Spleen (tissue), 11 donors: Measurements from ENCODE around the gene GALNT15. TPM values are rescaled to one million over a fixed set of nuclear protein-coding genes. Genes with fewer than 3 reads are reported as not detected.

Source experiments
- DNase-seq: peaks from one replicate; pipeline ENCODE4 v3.0.0-alpha.2; 2020
- H3K27ac ChIP-seq, 8 donors: fragments of 200-600 bp; sonication (generic) in 7 of 8; 1 replicate in 4 of 8; 2 replicates in 4 of 8; pipeline versions ENCODE4 v1.5.0 to v1.8.0; 2016 to 2021; ENCODE audit warnings: inconsistent platforms in 4 of 8, mild to moderate bottlenecking in 4 of 8, moderate library complexity in 1 of 8
- H3K27me3 ChIP-seq, 7 donors: fragments of 200-600 bp; sonication (generic) in 6 of 7; replicated peaks in 1 of 7; 1 replicate in 4 of 7; 2 replicates in 3 of 7; pipeline versions ENCODE4 v1.5.0 to v1.8.0; 2016 to 2021; ENCODE audit warnings: inconsistent platforms in 3 of 7, mild to moderate bottlenecking in 1 of 7
- H3K36me3 ChIP-seq, 6 donors: fragments of 200-600 bp; sonication (generic) in 5 of 6; 1 replicate in 4 of 6; 2 replicates in 2 of 6; pipeline versions ENCODE4 v1.5.0 to v1.8.0; 2016 to 2021; ENCODE audit warnings: inconsistent platforms in 2 of 6
- H3K4me1 ChIP-seq, 6 donors: fragments of 200-600 bp; sonication (generic) in 5 of 6; 1 replicate in 3 of 6; 2 replicates in 3 of 6; pipeline versions ENCODE4 v1.5.0 to v1.8.0; 2016 to 2021; ENCODE audit warnings: inconsistent platforms in 3 of 6
- H3K4me3 ChIP-seq, 8 donors: fragments of 200-600 bp; sonication (generic) in 7 of 8; 1 replicate in 4 of 8; 2 replicates in 4 of 8; pipeline versions ENCODE4 v1.5.0 to v1.8.0; 2016 to 2021; ENCODE audit warnings: inconsistent platforms in 4 of 8, mild to moderate bottlenecking in 4 of 8, moderate library complexity in 2 of 8
- H3K9me3 ChIP-seq, 8 donors: fragments of 200-600 bp; sonication (generic) in 7 of 8; 1 replicate in 4 of 8; 2 replicates in 4 of 8; pipeline versions ENCODE4 v1.5.0 to v1.8.0; 2016 to 2021; ENCODE audit warnings: inconsistent platforms in 4 of 8
- CTCF ChIP-seq, 11 experiments: fragments of 200-600 bp in 7 of 11; fragments of 450-650 bp in 4 of 11; sonication (generic) in 4 of 11; IDR thresholded peaks in 8 of 11; conservative IDR thresholded peaks in 3 of 11; 1 replicate in 7 of 11; 2 replicates in 4 of 11; pipeline versions ENCODE4 v1.4.0 to v1.8.0; 2016 to 2021; ENCODE audit warnings: antibody characterized with exemption in 11 of 11, inconsistent platforms in 4 of 11, mild to moderate bottlenecking in 1 of 11
- POLR2A ChIP-seq, 3 donors: fragments of 450-650 bp; IDR thresholded peaks; one replicate each; pipeline ENCODE4 v1.5.1; 2017; ENCODE audit warnings: antibody characterized with exemption in 3 of 3, mild to moderate bottlenecking in 1 of 3
- POLR2AphosphoS5 ChIP-seq, 3 donors: sonication (generic); formaldehyde crosslinking; IDR thresholded peaks; one replicate each; pipeline ENCODE4 v1.5.1; 2017; ENCODE audit warnings: antibody characterized with exemption in 3 of 3
- WGBS, 5 donors: extraction: QIAGEN DNeasy Blood & Tissue Kit in 3 of 5; methylation state at CpG; one replicate each; pipeline versions ENCODE4 v1.1.5 to v1.1.7; 2013 to 2018; 5-methylcytosine and 5-hydroxymethylcytosine counted together
- intact Hi-C: fragments of 100-400 bp; cut with DNase I; formaldehyde crosslinking; loops from one replicate; pipeline ENCODE4 v1.15.0; 2023; ENCODE audit warnings: low total_unique reads
- polyA plus RNA-seq, 3 donors: library from polyadenylated mRNA; stranded (reverse); fragments of 200-250 nt; gene quantifications; one replicate each; pipeline ENCODE4 v1.2.1, GENCODE V29; 2013
- total RNA-seq, 7 donors: library from RNA; depleted of rRNA in 3 of 7; stranded (reverse); fragments of >200 nt in 3 of 7; fragmentation: NEBNext Ultra II Directional in 4 of 7; extraction: Animal tissue kit (Norgen Biotek cat#: 25700) in 4 of 7; gene quantifications; one replicate each; pipeline versions ENCODE4 v1.1.0 to v1.2.1, GENCODE V29; 2016 to 2021
- donor health status: healthy with polysubstance abuse.
- donor health status: DM: no; HTN: no; CAD: no; lungs with moderate emphysema.
- donor health status: DM: no; HTN: no; CAD: no.
- donor health status: Bipolar disorder and iron deficiency.
- donor health status: healthy.
- donor health status: DM: no; HTN: no; CAD: no.
- donor health status: DM: yes; HTN: yes; CAD: no.

The GALNT15 gene
- total and polyA plus RNA-seq, 10 donors: 2.5 to 147 (median 42.1) TPM

- H3K4me3 ChIP-seq: no peak overlapping the region
- 84 to 91% (median 86%) methylated on average over 9 of the region's 9 CpGs for WGBS, 5 donors
- intact Hi-C loops: no loop called here
- H3K27me3 ChIP-seq: no peaks in the 10 kb centered on the region
- H3K4me1 ChIP-seq: no peaks in the 10 kb centered on the region
- H3K27ac ChIP-seq: no peak overlapping the region
- no peaks in the 10 kb centered on the region for H3K9me3 ChIP-seq
- no peak for DNase-seq
- peaks cover 0 to 24% (median 0%) of the 10 kb centered on the region in 6 donors for H3K36me3 ChIP-seq
- TF ChIP-seq POLR2AphosphoS5 (IDR thresholded peaks at IDR 0.05) (no peak), POLR2A (IDR thresholded peaks at IDR 0.05) (no peak), CTCF (IDR thresholded peaks at IDR 0.05 in 8 of 11, conservative IDR thresholded peaks at IDR 0.05 in 3 of 11) (no peak)
These were observed 36.9 kb downstream of the GALNT15 start for GRCh38 chr3:16211176-16211904.

GRCh38 chr3:16214366-16214765, 39.9 kb downstream of the GALNT15 start:
- Histone ChIP-seq H3K36me3 (peaks cover 0 to 21% (median 0%) of the 10 kb centered on the region in 6 donors), H3K9me3 (no peaks in the 10 kb centered on the region), H3K4me1 (no peaks in the 10 kb centered on the region), H3K27ac (no peak overlapping the region), H3K27me3 (no peaks in the 10 kb centered on the region), H3K4me3 (no peak overlapping the region)
- TF ChIP-seq POLR2A (IDR thresholded peaks at IDR 0.05): no peak
- no peak for TF ChIP-seq CTCF (IDR thresholded peaks at IDR 0.05 in 8 of 11, conservative IDR thresholded peaks at IDR 0.05 in 3 of 11)
- WGBS, 5 donors: 69 to 93% (median 86%) methylated on average over 4 of the region's 4 CpGs
- intact Hi-C loops: no loop called here
- no peak for DNase-seq

GRCh38 chr3:16216373-16216935, 42.0 kb downstream of the GALNT15 start:
- WGBS, 5 donors: 88 to 94% (median 91%) methylated on average over 17 of the region's 17 CpGs
- Histone ChIP-seq H3K27ac (no peak overlapping the region), H3K36me3 (peaks cover 0 to 26% (median 2%) of the 10 kb centered on the region in 6 donors), H3K4me1 (no peaks in the 10 kb centered on the region), H3K9me3 (no peaks in the 10 kb centered on the region), H3K4me3 (no peak overlapping the region), H3K27me3 (no peaks in the 10 kb centered on the region)
- TF ChIP-seq POLR2AphosphoS5 (IDR thresholded peaks at IDR 0.05) (no peak), CTCF (IDR thresholded peaks at IDR 0.05 in 8 of 11, conservative IDR thresholded peaks at IDR 0.05 in 3 of 11) (no peak), POLR2A (IDR thresholded peaks at IDR 0.05) (no peak)
- intact Hi-C loops: no loop called here
- DNase-seq: no peak

- H3K27ac ChIP-seq: no peak overlapping the region
- WGBS, 5 donors: 90 to 100% (median 93%) methylated on average over 3 of the region's 3 CpGs
- H3K27me3 ChIP-seq: no peaks in the 10 kb centered on the region
- TF ChIP-seq POLR2AphosphoS5 (IDR thresholded peaks at IDR 0.05) (no peak), CTCF (IDR thresholded peaks at IDR 0.05 in 8 of 11, conservative IDR thresholded peaks at IDR 0.05 in 3 of 11) (no peak), POLR2A (IDR thresholded peaks at IDR 0.05) (no peak)
- peaks cover 0 to 32% (median 7%) of the 10 kb centered on the region in 6 donors for H3K36me3 ChIP-seq
- DNase-seq: no peak
- peaks cover 0 to 10% (median 0%) of the 10 kb centered on the region in 8 donors for H3K9me3 ChIP-seq
- intact Hi-C loops: no loop called here
- H3K4me1 ChIP-seq: peaks cover 0 to 7% (median 0%) of the 10 kb centered on the region in 6 donors
- no peak overlapping the region for H3K4me3 ChIP-seq
These were observed 45.3 kb downstream of the GALNT15 start for GRCh38 chr3:16219777-16220176.
